Endometrial microvascular endothelial cells (primary cell): ENCODE results near the gene LIMS2. TPM values are rescaled to one million over a fixed set of nuclear protein-coding genes. Genes with fewer than 3 reads are reported as not detected.

Experiments
- in situ Hi-C: cut with HindIII; loops from 2 replicates; pipeline ENCODE4 v1.10.0; 2017; ENCODE audit warnings: low sequenced_read_pairs, low pct_unique_long_range_greater_than_20kb; ENCODE audit errors: inconsistent ontology term
- total RNA-seq: library from RNA; depleted of rRNA; stranded (reverse); fragments of >200 nt; gene quantifications from one replicate; pipeline ENCODE4 v1.2.3, GENCODE V29; 2015; ENCODE audit errors: inconsistent ontology term

The LIMS2 gene
- total RNA-seq, 1 donor from 2014 or later: 34.9 TPM

GRCh38 chr2:127679680-127680361 is 4.5 kb upstream of the LIMS2 start:
- in situ Hi-C loops: no loop called here

- in situ Hi-C loops: no loop called here
Observed at GRCh38 chr2:127678991-127679390, 3.7 kb upstream of the LIMS2 start.

GRCh38 chr2:127678531-127678930 is 3.2 kb upstream of the LIMS2 start:
- in situ Hi-C loops: no loop called here

DNA sequence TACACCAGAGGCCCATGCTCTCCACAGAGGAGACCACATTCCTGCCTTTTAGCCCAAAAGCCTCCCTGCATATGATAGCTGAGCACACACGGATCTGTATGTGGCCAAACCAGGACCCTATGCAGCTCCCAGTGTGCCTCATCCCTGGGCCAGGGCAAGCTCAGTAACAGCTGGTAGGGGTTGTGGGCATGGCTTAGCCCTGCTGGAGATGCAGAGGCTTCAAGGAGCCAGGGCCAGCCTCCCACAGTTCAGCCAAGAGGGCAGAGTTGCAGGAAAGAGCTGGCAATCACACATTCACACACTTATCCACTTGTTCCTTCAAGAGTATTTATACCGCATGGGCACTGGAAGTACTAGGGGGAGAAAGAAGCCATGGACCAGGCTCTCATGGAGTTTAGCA is 1.6 kb upstream of the LIMS2 start:
- in situ Hi-C loops: no loop called here

DNA sequence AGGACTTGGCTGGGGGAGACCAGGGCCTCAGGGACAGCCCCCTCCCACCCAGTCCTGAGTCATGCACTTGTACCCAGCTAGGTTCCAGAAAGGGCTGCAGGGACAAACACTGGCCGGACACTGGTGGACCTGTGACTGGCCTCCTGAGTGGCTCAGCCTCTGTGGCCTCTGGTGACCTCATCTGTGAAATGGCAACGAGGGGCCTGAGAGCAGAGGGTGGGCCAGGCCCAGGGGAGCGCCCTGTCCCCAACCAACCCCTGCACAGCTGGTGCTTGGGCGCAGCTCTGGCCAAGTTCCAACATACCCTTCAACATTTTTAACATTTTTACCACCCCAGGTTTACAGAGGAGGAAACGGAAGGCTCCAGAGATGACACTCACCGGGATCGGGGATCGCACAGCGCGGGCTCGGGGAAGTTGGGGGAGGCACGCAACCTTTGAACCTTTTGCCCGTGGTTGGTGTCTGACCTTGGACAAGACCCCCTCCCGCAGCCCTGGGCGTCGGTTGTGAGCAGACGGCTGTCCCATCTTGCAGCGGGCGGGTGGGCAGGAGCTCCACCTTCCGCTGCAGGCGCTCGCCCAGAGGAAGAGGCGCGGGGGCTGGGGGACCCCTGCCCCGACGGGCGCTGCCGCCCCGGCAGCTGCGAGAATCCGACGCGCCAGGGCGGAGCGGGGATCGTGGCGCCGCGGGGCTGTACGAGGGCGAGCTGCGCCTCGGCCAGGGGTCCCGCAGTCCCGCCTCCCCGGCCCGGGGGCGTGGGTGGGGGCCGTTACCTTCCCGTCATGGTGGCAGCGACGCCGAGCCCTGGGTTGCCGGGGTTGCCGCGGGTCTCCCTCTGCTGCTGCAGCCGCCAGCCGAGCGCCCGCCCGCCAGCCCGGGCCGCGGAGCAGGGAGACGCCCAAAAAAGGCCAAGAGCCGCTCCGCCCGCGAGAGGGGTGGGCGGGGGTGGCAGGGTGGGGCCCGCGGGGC is 805 bp downstream of the LIMS2 start:
- in situ Hi-C loops: no loop called here

DNA sequence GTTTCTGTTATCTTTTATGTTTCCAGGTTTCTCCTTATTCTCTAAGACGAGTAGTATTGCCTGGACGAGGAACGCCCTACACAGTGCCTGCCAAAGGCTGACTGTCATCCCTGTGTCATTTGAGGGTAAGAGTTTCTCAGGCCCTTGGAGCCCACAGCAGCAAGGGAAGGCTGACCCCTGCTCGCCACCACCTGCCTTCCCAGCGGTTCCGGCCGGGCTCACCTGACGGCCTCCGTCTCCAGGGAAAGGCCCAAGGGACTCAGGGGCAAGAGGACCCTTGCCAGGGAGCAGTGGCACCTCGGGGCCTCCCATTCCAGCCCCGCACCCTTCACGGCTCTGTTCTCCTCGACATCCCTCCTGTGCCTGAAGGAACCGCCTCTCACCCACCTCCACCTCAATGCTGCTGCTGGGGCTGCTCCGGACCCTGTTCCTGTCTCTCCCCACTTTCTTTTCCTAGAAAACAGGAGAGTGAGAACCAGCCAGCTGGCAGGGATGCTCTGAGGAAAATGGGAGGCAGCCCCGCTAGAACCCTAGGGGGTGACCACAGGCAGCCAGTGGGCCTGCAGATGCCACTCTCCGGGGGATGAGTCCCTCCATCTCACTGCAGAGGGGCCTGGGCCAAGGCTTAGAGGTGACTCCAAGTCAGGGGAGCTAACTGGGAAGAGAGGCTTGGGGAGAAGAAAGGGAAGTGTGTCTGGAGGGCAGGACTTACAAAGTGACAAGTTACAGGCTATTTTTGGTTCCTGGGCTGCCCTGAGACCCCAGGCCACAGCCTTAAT is 1.9 kb downstream of the LIMS2 start:
- in situ Hi-C loops: no loop called here

- in situ Hi-C loops: no loop called here
Observed at GRCh38 chr2:127672341-127673224, 2.7 kb downstream of the LIMS2 start.

DNA sequence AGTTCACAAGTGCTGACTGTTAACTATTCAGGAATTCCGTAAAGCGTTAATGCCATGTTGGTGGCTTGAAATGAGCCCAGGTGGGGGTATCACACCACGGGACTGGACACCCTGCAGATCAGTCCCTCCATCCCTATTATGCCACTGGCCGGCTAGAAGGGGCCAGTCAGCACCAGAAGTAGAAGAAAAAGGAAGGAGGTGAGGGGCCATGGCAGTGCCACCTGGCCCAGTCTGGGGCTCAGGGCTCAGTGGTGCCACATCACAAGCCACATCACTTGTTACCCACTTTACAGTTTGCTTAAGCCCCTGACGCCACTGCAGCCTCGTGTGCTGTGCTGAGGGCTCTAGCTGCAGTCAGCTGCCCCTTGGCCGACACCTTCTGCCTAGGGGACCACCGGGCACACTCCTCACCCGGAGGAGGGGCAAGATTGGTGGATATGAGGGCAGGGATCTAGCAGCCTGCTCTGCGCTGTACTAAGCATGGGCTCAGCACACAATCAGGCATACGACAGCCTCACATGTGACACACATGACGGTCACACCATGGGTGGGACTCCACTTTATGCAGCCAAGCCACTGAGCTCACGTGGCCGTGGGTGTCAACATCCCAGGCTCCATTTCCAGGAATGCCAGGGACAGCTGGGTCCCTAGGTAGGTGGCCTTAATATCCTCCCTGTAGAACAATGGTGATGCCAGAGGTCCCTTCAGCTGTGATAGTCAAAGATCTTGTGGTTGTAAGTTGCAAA is 3.6 kb downstream of the LIMS2 start:
- in situ Hi-C loops: no loop called here

DNA sequence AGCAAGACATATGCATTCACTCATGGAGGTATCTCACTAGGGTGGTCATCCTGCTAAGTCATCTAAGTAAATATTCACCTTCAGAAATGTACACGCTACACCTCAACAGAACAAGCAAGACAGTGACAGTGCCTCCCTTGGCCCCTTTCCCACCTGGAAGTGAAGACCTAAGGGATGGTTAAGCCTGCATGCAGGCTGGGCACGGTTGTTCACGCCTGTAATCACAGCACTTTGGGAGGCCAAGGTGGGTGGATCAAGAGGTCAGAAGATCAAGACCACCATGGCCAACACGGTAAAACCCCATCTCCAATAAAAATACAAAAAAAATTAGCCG is 4.4 kb downstream of the LIMS2 start:
- in situ Hi-C loops: no loop called here

GRCh38 chr2:127670055-127670956 is 5.0 kb downstream of the LIMS2 start:
- in situ Hi-C loops: no loop called here

GRCh38 chr2:127669056-127669455 is 6.3 kb downstream of the LIMS2 start:
- in situ Hi-C loops: no loop called here

DNA sequence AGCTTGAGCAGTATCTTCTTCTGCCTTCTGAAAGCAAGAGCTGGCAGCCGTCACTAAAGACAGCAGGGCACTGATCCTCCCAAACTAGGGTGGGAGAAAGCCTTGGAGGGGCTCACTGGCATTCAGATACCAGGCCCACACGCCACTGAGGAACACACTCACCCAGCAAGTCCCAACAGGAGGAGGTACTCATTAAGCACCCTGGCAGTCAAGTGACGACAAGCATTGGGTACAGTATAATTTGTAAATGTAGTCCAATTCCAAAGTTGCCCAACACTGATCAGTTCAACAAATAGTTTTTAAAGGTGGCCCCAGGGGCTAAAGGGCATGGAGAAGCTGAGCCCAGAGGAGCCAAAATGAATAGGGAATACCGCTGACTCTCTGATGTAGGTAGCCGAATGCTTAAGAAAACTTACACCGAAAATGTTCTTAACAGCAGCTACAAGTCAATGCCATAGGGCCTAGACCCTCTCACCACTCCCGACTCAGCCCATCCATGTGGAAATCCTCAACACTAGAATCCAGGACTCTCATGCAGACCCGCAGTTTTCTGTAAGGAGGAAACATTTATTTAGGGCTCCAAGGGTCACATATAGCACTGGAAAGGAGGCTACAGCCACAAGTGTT is 9.9 kb downstream of the LIMS2 start:
- in situ Hi-C loops: no loop called here

DNA sequence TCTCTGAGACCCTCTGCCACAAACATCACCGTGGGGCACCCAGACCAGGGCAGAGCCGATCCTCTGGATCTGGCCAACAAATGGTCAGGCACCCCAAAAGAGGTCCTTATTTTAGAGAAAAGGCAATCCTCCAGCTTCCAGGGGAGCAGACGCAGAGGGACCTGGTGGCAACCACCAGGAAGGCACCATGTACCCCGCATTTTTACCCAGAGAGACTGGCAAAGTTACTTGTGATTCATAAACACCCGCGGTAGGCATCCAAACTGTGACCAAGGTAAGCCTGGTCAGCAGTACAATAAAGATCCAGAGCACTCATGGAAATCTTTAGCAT is 10.5 kb downstream of the LIMS2 start:
- in situ Hi-C loops: no loop called here

GRCh38 chr2:127664065-127664894 is 11.1 kb downstream of the LIMS2 start:
- in situ Hi-C loops: no loop called here

GRCh38 chr2:127663566-127664064 is 11.7 kb downstream of the LIMS2 start:
- in situ Hi-C loops: no loop called here
